Tibial artery (tissue), 4 donors: ENCODE data around the gene GET3.
A peak's percentile ranks its signal among the peaks of the same experiment; 100 is the strongest.
"Not testable (repeated sequence)": the region's sequence is repeated elsewhere in the genome, so short reads cannot be mapped to it uniquely, and the experiment has no call there.

ENCODE experiments used
- DNase-seq, 2 donors: peaks; one replicate each; pipeline ENCODE4 v3.0.0-alpha.2; 2019
- H3K27ac ChIP-seq, 2 donors: fragments of 200-600 bp; sonication (generic) in 1 of 2; 1 replicate in 1 of 2; 2 replicates in 1 of 2; pipeline ENCODE4 v1.5.1; 2018 to 2019; ENCODE audit warnings: mild to moderate bottlenecking in 1 of 2
- H3K27me3 ChIP-seq, 2 donors: fragments of 200-600 bp; sonication (generic) in 1 of 2; one replicate each; pipeline versions ENCODE4 v1.5.1 to v1.6.0; 2016 to 2019
- H3K36me3 ChIP-seq, 3 donors: fragments of 200-600 bp; sonication (generic) in 2 of 3; one replicate each; pipeline ENCODE4 v1.5.1; 2016 to 2019; ENCODE audit warnings: mild to moderate bottlenecking in 2 of 3
- H3K4me1 ChIP-seq, 4 donors: fragments of 200-600 bp; sonication (generic) in 2 of 4; 1 replicate in 3 of 4; 2 replicates in 1 of 4; pipeline ENCODE4 v1.5.1; 2016 to 2019
- H3K4me3 ChIP-seq, 2 donors: fragments of 200-600 bp; sonication (generic) in 1 of 2; 1 replicate in 1 of 2; 2 replicates in 1 of 2; pipeline ENCODE4 v1.5.1; 2018 to 2019; ENCODE audit warnings: mild to moderate bottlenecking in 2 of 2
- H3K9me3 ChIP-seq, 3 donors: fragments of 200-600 bp; sonication (generic) in 1 of 3; one replicate each; pipeline ENCODE4 v1.5.1; 2016 to 2019
- intact Hi-C: fragments of 100-400 bp; cut with DNase I; formaldehyde crosslinking; loops from one replicate; pipeline ENCODE4 v1.15.0; 2023; ENCODE audit warnings: low total_unique reads
- TF ChIP-seq, protein P1 (sequence below), 2 experiments: fragments of 200-600 bp in 1 of 2; fragments of 450-650 bp in 1 of 2; IDR thresholded peaks; one replicate each; pipeline ENCODE4 v1.5.1; 2017 to 2019; ENCODE audit warnings: antibody characterized with exemption in 2 of 2, mild to moderate bottlenecking in 1 of 2, moderate library complexity in 1 of 2

GET3 gene

DNA sequence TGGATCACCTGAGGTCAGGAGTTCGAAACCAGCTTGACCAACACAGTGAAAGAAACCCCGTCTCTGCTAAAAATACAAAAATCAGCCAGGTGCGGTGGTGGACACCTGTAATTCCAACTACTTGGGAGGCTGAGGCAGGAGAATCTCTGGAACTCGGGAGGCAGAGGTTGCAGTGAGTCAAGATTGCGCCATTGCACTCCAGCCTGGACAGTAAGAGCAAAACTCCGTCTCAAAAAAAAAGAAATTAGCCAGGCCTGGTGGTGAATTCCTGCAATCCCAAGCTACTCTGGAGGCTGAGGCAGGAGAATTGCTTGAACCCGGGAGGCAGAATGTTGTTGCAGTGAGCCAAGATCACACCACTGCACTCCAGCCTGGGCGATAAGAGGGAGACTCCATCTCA lies 28.7 kb upstream of the GET3 start:
- Histone ChIP-seq H3K9me3 (no peaks in the 10 kb centered on the region), H3K4me1 (no peaks in the 10 kb centered on the region), H3K27ac (no peak overlapping the region), H3K36me3 (peaks cover 87 to 97% (median 94%) of the 10 kb centered on the region in 3 donors), H3K4me3 (no peak overlapping the region), H3K27me3 (no peaks in the 10 kb centered on the region)
- TF ChIP-seq, protein P1, sequence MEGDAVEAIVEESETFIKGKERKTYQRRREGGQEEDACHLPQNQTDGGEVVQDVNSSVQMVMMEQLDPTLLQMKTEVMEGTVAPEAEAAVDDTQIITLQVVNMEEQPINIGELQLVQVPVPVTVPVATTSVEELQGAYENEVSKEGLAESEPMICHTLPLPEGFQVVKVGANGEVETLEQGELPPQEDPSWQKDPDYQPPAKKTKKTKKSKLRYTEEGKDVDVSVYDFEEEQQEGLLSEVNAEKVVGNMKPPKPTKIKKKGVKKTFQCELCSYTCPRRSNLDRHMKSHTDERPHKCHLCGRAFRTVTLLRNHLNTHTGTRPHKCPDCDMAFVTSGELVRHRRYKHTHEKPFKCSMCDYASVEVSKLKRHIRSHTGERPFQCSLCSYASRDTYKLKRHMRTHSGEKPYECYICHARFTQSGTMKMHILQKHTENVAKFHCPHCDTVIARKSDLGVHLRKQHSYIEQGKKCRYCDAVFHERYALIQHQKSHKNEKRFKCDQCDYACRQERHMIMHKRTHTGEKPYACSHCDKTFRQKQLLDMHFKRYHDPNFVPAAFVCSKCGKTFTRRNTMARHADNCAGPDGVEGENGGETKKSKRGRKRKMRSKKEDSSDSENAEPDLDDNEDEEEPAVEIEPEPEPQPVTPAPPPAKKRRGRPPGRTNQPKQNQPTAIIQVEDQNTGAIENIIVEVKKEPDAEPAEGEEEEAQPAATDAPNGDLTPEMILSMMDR (IDR thresholded peaks at IDR 0.05): no peak
- DNase-seq: no peak
- intact Hi-C loops: no loop called here

DNA sequence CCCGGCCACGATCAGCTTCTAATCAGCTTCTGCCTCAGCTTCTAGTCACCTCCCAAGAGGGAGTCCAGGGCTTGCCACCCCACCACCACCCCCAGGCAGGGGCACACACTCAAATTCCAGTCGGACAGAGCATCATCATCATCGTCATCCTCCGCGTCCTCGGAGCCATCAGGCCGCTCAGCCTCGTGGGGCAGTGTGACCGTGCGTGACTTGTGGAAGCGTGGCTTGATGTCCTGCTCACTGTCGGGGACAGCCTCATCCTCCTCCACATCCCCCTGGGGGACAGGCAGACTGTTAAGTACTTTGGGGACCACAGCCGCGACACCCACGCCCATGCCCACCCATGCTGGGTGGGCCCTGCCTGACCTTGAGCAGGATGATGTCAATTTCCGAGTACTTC lies 26.1 kb upstream of the GET3 start:
- Histone ChIP-seq H3K27me3 (no peaks in the 10 kb centered on the region), H3K27ac (no peak overlapping the region), H3K4me3 (no peak overlapping the region), H3K4me1 (no peaks in the 10 kb centered on the region), H3K9me3 (no peaks in the 10 kb centered on the region), H3K36me3 (peaks cover 84 to 97% (median 94%) of the 10 kb centered on the region in 3 donors)
- TF ChIP-seq, protein P1 (IDR thresholded peaks at IDR 0.05): no peak
- intact Hi-C loops: no loop called here
- DNase-seq: no peak

DNA sequence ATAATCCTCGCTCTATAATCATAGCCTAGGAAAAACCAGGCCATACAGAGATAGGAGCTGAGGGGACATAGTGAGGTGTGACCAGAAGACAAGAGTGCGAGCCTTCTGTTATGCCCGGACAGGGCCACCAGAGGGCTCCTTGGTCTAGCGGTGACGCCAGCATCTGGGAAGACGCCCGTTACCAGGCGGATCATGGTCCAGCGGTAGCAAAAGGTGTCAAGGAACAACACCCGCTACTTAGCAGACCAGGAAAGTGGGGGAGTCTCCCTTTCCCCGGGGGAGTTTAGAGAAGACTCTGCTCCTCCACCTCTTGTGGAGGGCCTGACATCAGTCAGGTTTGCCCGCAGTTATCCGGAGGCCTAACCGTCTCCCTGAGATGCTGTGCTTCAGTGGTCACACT lies 25.2 kb upstream of the GET3 start:
- H3K27me3 ChIP-seq, intact Hi-C loops: not testable (repeated sequence)
- H3K36me3 ChIP-seq: peaks cover 75 to 97% (median 93%) of the 10 kb centered on the region in 3 donors

DNA sequence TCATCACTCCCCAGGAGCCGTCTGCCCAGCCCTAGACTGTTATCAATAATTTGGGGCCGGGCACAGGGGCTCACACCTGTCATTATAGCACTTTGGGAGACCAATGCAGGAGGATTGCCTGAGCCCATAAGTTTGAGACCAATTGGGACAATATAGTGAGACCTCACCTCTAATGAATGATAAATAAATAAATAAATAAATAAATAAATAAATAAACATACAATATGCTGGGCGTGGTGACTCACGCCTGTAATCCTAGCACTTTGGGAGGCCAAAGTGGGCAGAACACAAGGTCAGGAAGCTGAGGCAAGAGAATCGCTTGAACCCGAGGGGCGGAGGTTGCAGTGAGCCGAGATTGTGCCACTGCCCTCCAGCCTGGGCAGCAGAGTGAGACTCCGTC lies 24.0 kb upstream of the GET3 start:
- H3K9me3 ChIP-seq, H3K27ac ChIP-seq, DNase-seq, H3K4me3 ChIP-seq, H3K27me3 ChIP-seq, H3K4me1 ChIP-seq, intact Hi-C loops: not testable (repeated sequence)
- H3K36me3 ChIP-seq: peaks cover 68 to 96% (median 87%) of the 10 kb centered on the region in 3 donors

More for the DNA sequence above, 25.2 kb upstream of the GET3 start:
- TF ChIP-seq, protein P1 (IDR thresholded peaks at IDR 0.05): peak; percentile 27 to 47
- not testable (repeated sequence) for H3K4me3 ChIP-seq, H3K9me3 ChIP-seq, H3K4me1 ChIP-seq, H3K27ac ChIP-seq, DNase-seq

DNA sequence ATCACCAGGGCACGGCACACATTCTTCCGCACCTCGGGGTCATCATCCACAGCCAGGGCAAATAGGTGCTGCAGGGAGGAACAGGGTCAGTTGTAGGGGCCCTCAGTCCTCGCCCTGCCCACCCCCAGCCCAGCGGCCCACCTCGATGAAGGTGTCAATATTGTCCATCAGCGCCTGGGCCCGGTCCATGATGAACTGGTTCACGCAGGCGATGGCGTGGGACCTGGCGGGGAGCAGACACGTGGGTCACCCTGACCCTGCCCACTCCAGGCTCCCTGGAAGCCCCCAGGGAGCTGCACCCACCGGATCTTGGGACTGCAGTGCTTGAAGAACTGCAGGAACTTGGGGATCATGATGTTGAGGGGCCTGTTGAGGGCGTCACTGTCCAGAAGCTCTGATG lies 22.2 kb upstream of the GET3 start:
- Histone ChIP-seq H3K27me3 (no peaks in the 10 kb centered on the region), H3K27ac (no peak overlapping the region), H3K36me3 (peaks cover 50 to 88% (median 75%) of the 10 kb centered on the region in 3 donors), H3K4me1 (peaks cover 0 to 17% (median 7%) of the 10 kb centered on the region in 4 donors), H3K9me3 (no peaks in the 10 kb centered on the region), H3K4me3 (no peak overlapping the region)
- intact Hi-C loops: no loop called here
- TF ChIP-seq, protein P1 (IDR thresholded peaks at IDR 0.05): no peak
- no peak for DNase-seq

DNA sequence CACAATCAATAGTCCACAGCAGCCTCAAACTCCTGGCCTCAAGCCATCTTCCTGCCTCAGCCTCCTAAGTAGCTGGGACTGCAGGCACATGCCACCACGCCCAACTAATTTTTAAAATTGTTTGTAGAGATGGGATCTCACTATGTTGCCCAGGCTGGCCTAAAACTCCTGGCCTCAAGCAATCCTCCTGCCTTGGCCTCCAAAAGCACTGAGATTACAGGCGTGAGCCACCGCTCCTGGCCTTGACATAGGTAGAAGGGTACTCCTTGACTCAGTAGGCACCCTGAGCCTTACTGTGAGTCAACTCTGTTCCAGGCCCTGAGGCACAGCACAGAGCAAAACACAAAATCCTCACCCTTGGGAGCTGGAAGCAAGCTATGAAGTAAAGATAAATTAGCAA lies 21.4 kb upstream of the GET3 start:
- TF ChIP-seq, protein P1 (IDR thresholded peaks at IDR 0.05): no peak
- intact Hi-C loops: no loop called here
- H3K36me3 ChIP-seq: peaks cover 42 to 80% (median 67%) of the 10 kb centered on the region in 3 donors

More for the DNA sequence above, 21.4 kb upstream of the GET3 start:
- Histone ChIP-seq H3K4me1 (peaks cover 0 to 25% (median 14%) of the 10 kb centered on the region in 4 donors), H3K27me3 (no peaks in the 10 kb centered on the region), H3K27ac (no peak overlapping the region), H3K4me3 (no peak overlapping the region), H3K9me3 (no peaks in the 10 kb centered on the region)
- DNase-seq: no peak
